DOHH2 (cell line): ENCODE measurements around the gene XRCC3.

Experiments used
- CTCF ChIP-seq: fragments of 200-600 bp; sonication (generic); IDR thresholded peaks from one replicate; pipeline ENCODE4 v1.5.1; 2014; ENCODE audit warnings: antibody characterized with exemption, mild to moderate bottlenecking, low read depth, low read length; ENCODE audit not compliant: poor library complexity, severe bottlenecking
- EZH2phosphoT487 ChIP-seq: fragments of 200-600 bp; sonication (generic); IDR thresholded peaks from 2 replicates; pipeline ENCODE4 v1.6.1; 2017; ENCODE audit warnings: borderline replicate concordance, mild to moderate bottlenecking, antibody characterized with exemption, low read length, moderate library complexity, mixed read lengths

- TF ChIP-seq CTCF, result no peak
- no peak for TF ChIP-seq EZH2phosphoT487
Measured at GRCh38 chr14:103745424-103745823, 30.2 kb upstream of the XRCC3 start.
